GM18520 (cell line): Measurements from ENCODE around the gene BRPF1.

Experiments
- ATAC-seq: cut with Tn5 transposase; IDR thresholded peaks from one replicate; pipeline ENCODE4 v1.9.1; 2021; ENCODE audit not compliant: unreplicated experiment

BRPF1 gene, protein sequence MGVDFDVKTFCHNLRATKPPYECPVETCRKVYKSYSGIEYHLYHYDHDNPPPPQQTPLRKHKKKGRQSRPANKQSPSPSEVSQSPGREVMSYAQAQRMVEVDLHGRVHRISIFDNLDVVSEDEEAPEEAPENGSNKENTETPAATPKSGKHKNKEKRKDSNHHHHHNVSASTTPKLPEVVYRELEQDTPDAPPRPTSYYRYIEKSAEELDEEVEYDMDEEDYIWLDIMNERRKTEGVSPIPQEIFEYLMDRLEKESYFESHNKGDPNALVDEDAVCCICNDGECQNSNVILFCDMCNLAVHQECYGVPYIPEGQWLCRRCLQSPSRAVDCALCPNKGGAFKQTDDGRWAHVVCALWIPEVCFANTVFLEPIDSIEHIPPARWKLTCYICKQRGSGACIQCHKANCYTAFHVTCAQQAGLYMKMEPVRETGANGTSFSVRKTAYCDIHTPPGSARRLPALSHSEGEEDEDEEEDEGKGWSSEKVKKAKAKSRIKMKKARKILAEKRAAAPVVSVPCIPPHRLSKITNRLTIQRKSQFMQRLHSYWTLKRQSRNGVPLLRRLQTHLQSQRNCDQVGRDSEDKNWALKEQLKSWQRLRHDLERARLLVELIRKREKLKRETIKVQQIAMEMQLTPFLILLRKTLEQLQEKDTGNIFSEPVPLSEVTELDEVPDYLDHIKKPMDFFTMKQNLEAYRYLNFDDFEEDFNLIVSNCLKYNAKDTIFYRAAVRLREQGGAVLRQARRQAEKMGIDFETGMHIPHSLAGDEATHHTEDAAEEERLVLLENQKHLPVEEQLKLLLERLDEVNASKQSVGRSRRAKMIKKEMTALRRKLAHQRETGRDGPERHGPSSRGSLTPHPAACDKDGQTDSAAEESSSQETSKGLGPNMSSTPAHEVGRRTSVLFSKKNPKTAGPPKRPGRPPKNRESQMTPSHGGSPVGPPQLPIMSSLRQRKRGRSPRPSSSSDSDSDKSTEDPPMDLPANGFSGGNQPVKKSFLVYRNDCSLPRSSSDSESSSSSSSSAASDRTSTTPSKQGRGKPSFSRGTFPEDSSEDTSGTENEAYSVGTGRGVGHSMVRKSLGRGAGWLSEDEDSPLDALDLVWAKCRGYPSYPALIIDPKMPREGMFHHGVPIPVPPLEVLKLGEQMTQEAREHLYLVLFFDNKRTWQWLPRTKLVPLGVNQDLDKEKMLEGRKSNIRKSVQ (N-terminal part only)

DNA sequence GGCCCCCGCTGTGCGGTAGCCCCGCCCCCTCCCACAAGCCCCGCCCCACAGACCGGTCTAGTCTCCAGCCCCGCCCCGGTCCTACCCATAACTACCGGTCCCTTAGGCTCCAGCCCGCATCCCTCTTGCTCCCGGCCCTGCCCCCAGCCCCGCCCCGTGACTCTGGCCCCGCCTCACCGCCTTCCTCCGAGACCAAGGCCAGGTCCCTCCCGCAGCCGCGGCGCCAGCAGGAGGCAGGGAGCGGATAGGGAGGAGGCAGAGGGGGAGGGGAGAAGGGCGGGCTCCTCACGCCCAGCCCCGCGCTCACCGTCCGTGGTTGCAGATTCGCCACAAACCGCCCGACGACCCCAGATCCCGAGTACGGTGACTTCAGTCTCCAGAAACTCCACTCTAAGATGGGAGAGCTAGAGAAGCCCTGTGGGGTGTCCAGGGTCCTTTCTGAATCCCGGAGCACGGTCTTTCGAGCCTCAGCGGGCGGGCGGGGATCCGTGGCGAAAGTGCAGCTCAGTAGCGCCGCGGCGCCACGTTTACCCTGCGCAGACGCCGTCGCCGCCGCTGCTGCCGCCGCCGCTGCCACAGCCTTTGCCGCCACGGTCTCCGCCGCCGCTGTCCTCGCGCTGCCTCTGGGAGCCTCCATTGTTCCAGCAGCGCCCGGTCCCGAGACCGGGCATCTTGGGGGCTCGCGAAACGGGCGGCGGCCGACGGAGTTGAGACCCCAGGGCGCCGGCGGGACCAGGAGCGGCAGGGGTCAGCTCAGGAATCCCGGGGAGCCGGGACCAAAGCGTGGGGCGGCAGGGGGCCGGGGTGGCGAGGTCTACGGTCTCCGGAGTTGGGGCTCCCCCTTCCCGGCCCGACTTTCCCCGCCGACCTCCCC, at the start of gene BRPF1:
TSS of gene BRPF1 (plus strand) at position 530 of the 874 bp plus-strand sequence. CDS start 2,406 bp downstream, outside the sequence.
- ATAC-seq, result peak; percentile 74

DNA sequence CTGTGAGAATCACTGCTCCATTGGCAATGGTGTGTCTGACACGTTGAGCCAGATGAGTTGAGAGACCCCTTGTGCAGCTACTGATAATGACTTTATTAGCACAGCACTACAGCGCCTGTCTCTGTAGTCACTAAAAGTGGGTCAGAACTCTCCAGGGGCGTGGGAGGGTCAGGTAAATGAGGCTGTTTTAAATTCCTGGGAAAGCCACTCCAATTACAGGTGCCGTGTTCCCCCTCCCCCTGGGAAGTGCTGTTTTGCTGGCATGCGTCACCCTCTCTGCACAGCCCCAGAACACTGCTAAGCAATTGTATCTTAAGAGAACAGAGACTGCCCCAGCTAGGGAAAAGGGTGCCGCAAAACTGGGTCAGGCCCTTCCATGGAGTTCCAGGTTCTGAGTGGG, 49.4 kb upstream of the BRPF1 start:
- ATAC-seq, result no peak

DNA sequence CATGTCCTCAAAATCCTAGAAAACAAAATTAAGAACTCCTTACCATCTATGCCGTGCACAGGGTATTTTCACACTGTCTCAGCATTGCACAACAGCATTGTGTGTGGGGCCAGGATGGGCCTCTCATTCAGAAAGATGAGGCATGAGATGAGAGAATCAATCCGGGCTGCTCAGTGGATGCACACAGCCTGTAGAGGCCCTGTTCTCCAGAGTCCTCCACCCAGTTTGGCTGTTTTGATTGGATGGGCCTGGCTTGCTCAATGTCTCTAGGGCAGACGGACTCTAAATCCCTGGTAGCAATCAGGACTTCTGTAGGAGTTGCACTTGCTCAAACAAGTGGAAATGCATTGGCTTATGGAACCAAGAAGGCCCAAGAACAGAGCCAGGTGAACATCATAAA, 48.1 kb upstream of the BRPF1 start:
- no peak for ATAC-seq

DNA sequence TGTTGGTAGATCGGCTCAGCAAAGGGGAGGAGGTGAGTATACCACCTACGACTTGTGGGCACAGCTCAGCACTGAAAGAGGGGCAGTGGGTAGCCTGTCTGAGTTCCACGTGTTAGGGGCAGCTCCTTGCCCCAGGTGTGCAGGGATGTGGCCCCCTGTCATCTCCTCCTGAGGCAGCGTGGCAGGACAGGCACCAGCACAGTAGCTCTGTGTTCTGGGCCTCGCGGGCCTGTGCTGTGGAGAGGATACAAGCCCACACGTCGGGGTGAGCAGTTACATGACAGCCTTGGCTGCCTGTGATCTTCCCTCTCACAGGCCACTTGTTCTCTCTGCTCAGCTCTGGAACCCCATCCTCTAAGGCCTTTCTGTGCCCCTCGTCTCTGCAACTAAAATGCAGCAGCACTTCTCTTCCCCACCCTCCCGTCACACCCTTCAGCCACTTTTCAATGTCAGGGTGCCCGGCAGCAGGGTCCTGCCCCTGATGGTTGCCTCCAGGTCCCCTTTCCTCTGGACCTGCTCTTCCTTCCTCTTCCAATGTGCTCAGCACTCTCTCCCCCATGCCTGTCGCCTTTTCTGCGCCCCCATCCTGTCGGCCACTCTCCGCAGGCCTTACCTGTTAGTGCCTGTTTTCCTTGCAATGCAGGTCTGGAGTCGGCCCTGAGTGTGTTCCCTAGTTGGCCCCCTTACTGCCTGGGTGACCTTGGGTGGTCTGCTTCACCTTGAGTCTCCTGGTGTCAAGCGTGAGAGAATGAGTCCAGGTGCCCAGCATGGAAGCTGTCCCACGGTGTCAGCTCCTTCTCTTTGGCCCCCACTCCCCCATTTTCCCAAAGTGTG, 46.1 kb upstream of the BRPF1 start:
- no peak for ATAC-seq

DNA sequence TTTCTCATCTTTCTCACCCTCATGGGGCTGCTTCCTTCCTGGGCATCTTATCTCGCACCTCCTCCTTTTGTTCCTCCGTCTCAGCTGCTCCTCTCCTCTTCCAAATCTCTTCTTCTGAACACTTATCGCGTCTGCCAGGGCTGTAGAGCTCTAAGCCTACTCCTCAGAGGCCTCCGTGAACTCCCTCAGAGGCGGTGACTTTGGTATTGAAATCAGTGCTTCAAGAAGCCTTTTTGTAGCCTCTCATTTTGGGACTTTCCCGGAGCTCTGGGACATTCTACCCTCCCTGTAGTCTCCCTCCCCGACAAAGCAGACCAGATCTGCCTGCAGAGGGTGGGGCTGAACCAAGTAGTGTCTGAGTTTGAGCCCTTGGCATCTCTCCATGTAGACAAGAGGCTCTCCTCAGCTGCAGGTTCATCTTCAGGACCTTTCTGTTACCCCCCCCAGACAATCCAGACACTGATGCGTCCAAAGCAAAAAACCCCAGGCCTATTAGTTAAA, 45.4 kb upstream of the BRPF1 start:
- ATAC-seq, result no peak

DNA sequence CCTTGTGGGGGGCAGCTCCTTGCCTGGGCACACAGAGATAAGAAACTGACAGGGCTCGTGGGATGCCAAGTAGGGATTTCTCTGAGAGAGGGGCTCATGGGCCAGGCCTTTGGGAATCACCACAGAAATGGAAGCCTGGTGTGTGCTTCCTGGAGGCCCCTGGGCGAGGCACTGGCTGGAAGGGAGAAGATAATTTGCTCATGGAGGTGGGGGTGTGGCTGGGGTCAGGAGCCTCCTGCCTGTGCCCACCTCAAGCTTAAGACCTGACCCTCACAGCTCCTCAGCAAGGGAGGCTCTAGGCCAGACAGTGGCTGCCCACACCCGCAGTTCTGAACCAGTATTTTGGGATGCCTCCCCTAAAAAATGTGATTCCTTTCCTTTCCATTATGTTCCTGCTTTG, 44.8 kb upstream of the BRPF1 start:
- ATAC-seq, result no peak

DNA sequence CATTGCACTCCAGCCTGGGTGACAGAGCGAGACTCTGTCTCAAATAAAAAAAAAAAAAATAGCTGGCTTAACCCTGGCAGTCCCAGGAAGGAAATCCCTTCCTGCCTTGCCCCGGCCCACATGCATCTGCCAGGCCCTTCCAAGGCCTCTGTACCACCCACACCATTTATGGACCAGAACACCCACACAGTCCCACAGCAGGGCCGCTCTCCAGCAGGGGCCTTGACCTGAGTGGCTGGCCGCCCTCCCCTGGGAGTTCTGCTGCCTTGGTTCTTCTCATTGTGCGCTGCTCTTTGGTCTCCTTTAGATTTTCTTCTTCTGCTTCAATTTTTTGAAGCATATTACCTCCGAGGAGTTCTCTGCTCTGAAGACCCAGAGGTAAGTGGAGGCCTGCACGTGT, 44.0 kb upstream of the BRPF1 start:
- ATAC-seq, result no peak

DNA sequence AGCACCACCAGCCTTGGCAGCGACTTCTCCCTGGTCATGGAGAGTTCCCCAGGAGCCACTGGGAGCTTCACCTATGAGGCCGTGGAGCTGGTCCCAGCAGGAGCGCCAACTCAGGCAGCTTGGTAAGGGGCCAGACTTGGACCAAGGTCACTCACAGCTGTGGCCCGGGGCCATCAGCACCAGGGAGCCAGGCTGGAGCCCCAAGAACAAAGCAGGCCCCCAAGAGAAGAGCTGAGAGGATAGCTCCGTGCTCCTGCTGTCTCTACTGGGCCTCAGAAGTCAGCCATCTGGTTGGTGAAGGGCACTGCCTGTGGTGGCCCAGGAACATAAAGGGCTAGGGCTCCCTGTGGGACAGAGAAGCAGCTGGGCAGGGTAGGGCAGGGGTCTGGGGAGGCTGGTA, 42.6 kb upstream of the BRPF1 start:
- ATAC-seq, result no peak

DNA sequence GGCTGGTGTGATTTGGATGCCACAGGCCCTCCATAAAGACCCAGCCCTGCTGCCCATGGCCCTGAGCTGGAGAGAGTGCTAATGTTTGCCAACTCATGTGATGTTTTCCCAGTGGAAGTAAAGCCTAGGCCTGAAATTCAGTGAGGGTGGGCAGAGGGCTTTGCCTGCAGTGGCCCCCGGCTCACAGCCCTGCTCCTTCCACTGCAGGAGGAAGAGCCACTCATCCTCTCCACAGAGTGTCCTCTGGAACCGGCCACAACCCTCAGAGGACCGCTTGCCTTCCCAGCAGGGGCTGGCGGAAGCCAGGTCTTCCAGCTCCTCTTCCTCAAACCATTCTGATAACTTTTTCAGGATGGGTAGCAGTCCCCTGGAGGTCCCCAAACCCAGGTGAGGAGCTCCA, 41.8 kb upstream of the BRPF1 start:
- no peak for ATAC-seq

DNA sequence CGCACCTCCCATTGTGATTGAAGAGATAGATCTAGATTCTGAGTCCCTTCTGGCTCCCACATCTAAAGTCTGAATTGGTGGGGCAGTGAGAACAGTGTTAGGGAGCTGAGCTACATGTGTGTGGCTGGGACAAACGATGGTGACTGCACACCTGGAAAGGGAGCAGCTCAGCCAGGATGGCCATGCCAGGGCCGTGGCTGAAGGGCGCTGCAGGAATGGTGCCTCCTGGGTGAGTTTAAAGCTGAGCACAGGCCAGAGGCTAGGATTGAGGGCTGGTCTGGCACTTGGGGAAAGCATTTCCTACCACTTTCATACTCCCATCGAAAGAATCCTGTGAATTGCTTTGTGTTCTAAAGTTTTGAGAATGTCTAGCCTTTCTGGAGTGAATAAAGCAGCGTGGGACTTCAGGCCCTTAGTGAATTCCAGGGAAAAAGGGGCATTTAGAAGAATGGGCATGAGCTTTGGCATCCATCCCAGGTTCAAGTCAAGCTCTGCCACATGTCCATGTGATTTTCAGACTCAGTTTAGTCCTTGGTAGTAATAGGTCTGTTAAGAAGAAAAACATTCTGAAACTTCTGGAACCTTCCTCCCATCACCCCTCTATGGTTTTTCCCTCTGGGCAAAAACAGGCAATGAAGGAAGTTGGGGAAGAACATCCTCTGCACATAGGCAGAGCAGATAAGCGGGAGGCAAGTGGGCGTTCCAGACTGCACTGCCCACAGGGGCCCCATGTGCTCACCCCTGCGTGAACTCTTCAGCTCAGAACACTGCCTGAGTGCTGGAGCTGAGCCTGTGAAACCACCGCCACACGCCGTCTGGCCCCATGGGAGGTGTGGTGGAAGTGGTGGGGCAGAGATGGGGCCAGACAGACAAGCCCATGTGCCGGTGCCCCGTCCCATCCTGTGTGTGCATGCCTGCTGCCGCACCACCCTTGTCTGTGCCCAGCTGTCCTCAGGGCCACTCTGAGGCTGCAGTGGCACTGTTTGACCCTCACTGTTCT, 40.8 kb upstream of the BRPF1 start:
- peak; percentile 98 for ATAC-seq

DNA sequence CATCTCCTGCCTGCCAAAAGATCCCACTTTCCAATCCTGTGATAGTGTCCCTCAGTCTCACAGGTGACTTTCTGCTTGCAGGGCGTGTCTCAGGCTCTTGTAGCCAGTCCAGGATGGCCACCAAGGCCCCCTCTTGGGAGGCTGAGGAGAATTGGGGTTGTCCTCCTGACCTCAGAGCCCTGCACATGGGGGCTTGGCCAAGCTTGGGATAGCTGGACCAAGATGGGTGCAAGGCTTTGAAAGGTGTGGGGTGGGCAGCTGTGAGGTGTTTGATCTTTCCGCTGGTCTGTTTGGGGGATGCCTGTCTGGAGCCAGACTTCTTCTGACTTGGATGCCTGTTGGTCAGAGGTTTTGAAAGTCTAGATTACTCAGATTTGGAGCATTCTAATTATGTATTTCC, 39.9 kb upstream of the BRPF1 start:
- no peak for ATAC-seq

DNA sequence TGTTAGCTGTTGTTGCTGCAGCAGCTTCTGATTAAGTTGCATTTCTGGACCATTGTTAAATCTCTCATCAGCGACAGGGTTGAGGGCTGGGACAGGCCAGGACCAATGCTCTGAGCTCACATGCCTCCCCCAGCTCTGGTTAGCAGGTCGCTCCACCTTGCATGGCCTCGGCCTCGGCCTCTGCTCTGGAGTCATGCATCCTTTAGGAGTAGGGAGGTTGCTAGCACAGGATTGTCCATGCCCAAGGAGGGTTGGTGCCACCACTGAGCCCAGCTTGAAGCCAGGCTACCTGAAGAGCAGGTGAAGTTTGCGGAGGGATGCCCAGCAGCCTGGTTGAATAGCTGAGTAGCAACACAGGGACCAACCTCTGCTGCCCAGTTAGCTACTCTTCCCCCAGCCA, 39.1 kb upstream of the BRPF1 start:
- ATAC-seq, result no peak

DNA sequence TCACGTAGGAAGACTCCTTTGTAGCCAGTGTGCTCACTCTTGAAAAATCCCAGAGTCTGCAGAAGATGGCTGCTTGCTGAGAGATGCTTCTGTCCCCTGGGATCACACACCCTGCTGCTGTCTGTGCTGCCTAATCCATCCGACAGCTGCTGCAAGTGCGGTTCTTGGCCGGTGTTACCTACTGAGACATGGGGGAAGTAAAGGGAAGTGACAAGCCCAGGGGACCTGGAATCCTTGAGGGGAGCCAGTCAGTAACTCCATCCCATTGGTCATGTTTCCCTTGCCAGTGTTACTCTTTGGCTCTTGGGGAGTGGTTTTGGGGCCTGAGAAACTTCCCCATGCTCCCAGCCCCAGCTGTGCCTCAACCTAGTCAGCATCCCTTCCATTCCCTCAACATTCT, 36.2 kb upstream of the BRPF1 start:
- ATAC-seq, result no peak

DNA sequence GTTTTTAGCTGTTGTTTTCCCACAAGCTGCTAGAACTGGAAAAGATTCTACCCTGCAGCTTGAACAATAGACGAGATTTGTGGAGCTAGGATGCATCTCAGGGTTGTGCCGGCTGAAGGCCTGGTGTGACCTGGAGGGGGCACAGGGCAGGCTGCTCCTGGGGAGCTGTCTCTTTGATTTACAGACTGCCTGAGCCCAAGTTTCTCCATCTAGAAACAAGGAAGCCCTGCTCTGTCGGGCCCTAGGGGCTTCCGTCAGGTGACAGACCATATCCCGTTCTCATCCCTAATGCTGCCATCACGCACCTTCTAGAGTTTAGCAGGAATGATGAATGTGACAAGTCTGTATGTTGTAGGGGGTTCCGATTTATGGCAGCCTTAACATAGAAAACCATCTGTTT, 35.8 kb upstream of the BRPF1 start:
- no peak for ATAC-seq

DNA sequence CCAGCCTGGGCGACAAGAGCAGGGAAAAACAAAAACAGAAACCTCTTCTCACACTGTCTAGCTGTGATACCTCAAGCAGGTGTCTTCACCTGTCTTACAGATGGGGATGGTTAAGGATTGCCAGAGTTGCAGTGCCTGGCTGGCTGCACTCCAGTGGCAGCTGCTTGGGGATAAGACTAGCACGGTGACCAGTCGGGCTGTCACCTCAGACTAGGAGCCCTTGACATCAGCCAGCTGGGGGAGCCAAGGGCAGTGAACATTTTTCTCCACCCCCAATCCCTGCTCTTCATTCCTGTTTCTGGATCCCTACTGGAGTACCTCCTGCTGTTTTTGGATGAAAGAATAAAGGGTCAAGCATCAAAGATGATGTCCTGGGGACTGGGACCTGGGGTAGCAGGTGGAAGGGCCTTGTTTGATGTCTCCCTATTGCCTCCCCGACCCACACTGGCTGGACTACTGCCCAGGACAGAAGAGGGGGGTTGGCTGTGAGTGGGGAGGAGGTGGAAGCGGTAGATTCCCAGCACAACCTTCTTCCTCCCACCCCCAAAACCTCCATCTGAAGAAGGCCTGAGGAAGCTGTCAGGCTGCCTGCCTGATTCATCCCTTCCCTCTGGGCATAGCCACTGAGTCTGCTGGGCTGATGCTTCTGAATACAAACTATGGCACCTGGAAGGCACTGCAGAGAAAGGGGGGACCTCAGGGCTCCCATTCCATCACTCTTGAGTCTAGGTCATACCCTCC, 34.9 kb upstream of the BRPF1 start:
- no peak for ATAC-seq

DNA sequence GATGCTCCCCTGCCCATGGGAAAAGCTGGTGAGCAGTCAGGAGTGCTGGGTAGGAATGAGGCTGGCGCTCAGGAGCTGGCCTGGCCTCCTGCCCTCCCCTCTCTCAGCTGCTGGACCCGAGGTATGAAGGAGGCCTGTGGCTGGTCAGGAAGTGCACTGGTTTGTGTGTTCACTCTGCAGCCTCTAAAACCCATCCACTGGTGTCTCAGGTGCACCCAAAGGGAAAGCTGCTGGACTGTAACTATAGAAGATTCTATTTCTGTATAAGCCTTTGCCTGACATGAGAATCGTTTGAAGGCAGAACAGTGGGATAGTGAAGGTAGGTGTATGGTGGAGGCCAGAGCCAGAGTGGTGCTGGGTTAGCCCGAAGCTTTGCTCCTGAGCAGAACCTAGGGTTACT, 33.6 kb upstream of the BRPF1 start:
- ATAC-seq, result no peak

DNA sequence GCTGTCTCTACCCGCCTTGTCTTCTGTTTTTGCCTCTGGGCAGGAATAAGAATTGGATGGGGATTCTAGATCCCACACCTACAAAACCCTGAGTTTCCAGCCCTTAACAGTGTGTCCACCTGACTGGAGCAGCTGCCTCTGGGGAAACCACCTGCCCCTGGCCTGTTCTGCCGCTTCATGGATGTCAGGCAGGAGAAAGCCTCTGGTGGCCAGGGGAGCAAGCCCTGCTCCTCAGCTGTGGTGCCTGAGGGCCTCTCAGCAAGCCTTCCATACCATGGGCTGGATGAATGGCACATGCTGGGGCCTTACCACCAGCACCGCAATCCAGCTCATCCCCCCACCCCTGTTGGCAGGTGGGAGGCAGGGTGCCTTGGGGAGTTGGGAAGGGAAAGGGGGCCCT, 33.2 kb upstream of the BRPF1 start:
- no peak for ATAC-seq

DNA sequence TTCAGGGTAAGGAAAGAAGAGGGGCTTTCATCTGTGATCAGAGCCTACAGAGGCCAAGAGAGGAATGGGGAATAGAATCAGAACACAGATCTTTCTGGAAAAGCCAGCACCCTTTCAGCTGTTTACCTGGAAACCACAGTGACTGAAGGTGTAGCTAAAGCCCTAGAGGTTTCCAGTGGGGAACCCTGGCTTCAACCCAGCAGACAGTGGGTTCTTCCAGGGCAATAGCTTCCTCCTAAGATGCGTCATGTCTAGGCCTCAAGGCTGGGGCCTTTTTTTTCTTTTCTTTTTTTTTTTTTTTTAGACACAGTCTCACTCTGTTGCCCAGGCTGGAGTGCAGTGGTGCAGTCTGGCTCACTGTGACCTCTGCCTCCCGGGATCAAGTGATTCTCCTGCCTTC, 31.0 kb upstream of the BRPF1 start:
- no peak for ATAC-seq
